ENCODE measurements around the gene FAM98B. TPM values are rescaled to one million over a fixed set of nuclear protein-coding genes. Genes with fewer than 3 reads are reported as not detected.

The FAM98B gene
- total and polyA plus RNA-seq, 2 of the 13 experiments (the other 11 are each of a cell fraction or from before 2014, with no cell fraction given), result 3.7 to 4.7 TPM

- TF ChIP-seq ZNF34 (CRISPR knock-in tag; IDR thresholded peaks at IDR 0.05; ENCODE audit: borderline replicate concordance) (no peak), TCF12 (IDR thresholded peaks at IDR 0.05) (no peak), TCF12 (CRISPR knock-in tag; IDR thresholded peaks at IDR 0.05) (no peak), ZNF703 (CRISPR knock-in tag; IDR thresholded peaks at IDR 0.05; ENCODE audit: borderline replicate concordance) (0 out of 2 replicates have a peak, but pooled peaks have one; percentile 36), ZNF597 (CRISPR knock-in tag; IDR thresholded peaks at IDR 0.05) (no peak), HOMEZ (CRISPR knock-in tag; IDR thresholded peaks at IDR 0.05; ENCODE audit: low read depth) (no peak), RFX5 (IDR thresholded peaks at IDR 0.05; ENCODE audit: low read depth, low read length) (no peak), DMAP1 (CRISPR knock-in tag; IDR thresholded peaks at IDR 0.05) (peak; percentile 85), SRF (IDR thresholded peaks at IDR 0.05; ENCODE audit: low read depth, low read length) (peak; percentile 64; the same call in 1 of the 2 replicates), ZNF251 (CRISPR knock-in tag; IDR thresholded peaks at IDR 0.05) (peak; percentile 47; the same call in 1 of the 2 replicates), ZNF770 (CRISPR knock-in tag; IDR thresholded peaks at IDR 0.05) (peak; percentile 39; the same call in 1 of the 2 replicates), MAFK (conservative IDR thresholded peaks at IDR 0.05 in 1 of 2, IDR thresholded peaks at IDR 0.05 in 1 of 2; ENCODE audit: low read length in 2 of 2) (no peak), CAMTA2 (CRISPR knock-in tag; IDR thresholded peaks at IDR 0.05; ENCODE audit: borderline replicate concordance) (no peak), NR2F2 (IDR thresholded peaks at IDR 0.05; ENCODE audit: borderline replicate concordance, low read depth) (no peak), ATF3 (CRISPR knock-in tag; IDR thresholded peaks at IDR 0.05) (peak; percentile 70), FOXO1 (CRISPR knock-in tag; IDR thresholded peaks at IDR 0.05) (peak; percentile 82), SKI (IDR thresholded peaks at IDR 0.05; ENCODE audit: partially characterized antibody) (no peak), ZNF576 (CRISPR knock-in tag; IDR thresholded peaks at IDR 0.05) (no peak), GABPB1 (CRISPR knock-in tag; IDR thresholded peaks at IDR 0.05) (peak; percentile 96), ELF4 (CRISPR knock-in tag; IDR thresholded peaks at IDR 0.05; ENCODE audit: borderline replicate concordance) (peak; percentile 56; the same call in 1 of the 2 replicates), HHEX (CRISPR knock-in tag; IDR thresholded peaks at IDR 0.05) (0 out of 2 replicates have a peak, but pooled peaks have one; percentile 16), KDM3A (CRISPR knock-in tag; IDR thresholded peaks at IDR 0.05; ENCODE audit: low read depth) (peak; percentile 95), ZNF441 (CRISPR knock-in tag; IDR thresholded peaks at IDR 0.05; ENCODE audit: borderline replicate concordance) (peak; percentile 89), NFYB (CRISPR knock-in tag; IDR thresholded peaks at IDR 0.05) (peak; percentile 50; the same call in 1 of the 2 replicates)
Observed at GRCh38 chr15:38453971-38454695, at the start of gene FAM98B (continued).
